GM12891 (cell line): ENCODE measurements around the gene OR13C2.

Experiments used
- POLR2A ChIP-seq: IDR thresholded peaks from 2 replicates; pipeline ENCODE4 v1.6.1; 2011; ENCODE audit warnings: low read depth, low read length, control low read depth
- POLR2AphosphoS5 ChIP-seq: IDR thresholded peaks from 2 replicates; pipeline ENCODE4 v1.6.1; 2011; ENCODE audit warnings: low read depth, low read length, control low read depth

DNA sequence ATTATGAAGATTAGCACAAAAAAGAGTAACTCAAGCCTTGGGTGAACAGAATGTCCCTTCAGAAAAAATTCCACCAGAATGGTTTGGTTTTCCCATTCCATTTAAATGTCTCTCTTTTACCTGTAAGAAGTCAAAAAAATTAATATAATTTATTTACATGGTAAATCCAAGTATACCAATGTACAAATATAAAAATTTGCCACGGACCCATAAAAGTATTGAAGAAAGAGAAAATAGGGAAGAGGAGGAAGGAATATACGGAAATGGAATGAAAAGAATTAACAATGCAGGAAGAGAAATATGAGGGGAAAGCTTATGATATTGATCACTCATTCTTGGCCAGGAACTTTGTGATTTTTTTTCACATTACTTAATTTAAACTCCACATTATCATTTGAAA lies 12.7 kb upstream of the OR13C2 start, which contains the start of gene OR13C9:
- TF ChIP-seq POLR2A (no peak), POLR2AphosphoS5 (no peak)
